GM23338 (cell line): ENCODE data around the gene ILDR2. TPM values are rescaled to one million over a fixed set of nuclear protein-coding genes. Genes with fewer than 3 reads are reported as not detected.

Experiments used
- ATAC-seq: fragments of 200-7000 bp; cut with Tn5 transposase; 3 replicates; pipeline ENCODE4 v1.9.1; 2020
- DNase-seq: peaks from one replicate; pipeline ENCODE4 v3.0.0-alpha.2; 2015; ENCODE audit warnings: low spot score
- H2AFZ ChIP-seq: fragments of 200-600 bp; sonication (generic); 2 replicates; pipeline ENCODE4 v1.8.0; 2016; ENCODE audit warnings: antibody characterized with exemption, mild to moderate bottlenecking, moderate library complexity
- H3F3A ChIP-seq: fragments of 200-600 bp; sonication (generic); replicated peaks from 2 replicates; pipeline ENCODE4 v1.8.0; 2017; ENCODE audit warnings: antibody characterized with exemption, mixed run types, low read depth
- H3K27ac ChIP-seq: fragments of 200-600 bp; sonication (generic); 2 replicates; pipeline ENCODE4 v1.6.1; 2016; ENCODE audit warnings: low read depth
- H3K27me3 ChIP-seq: fragments of 200-600 bp; sonication (generic); 2 replicates; pipeline ENCODE4 v1.8.0; 2016; ENCODE audit warnings: mild to moderate bottlenecking, mixed run types, moderate library complexity; ENCODE audit not compliant: insufficient read depth
- H3K36me3 ChIP-seq: fragments of 200-600 bp; sonication (generic); 2 replicates; pipeline ENCODE4 v1.8.0; 2016; ENCODE audit warnings: mild to moderate bottlenecking; ENCODE audit not compliant: insufficient read depth
- H3K4me1 ChIP-seq: fragments of 200-600 bp; sonication (generic); 2 replicates; pipeline ENCODE4 v1.8.0; 2016; ENCODE audit warnings: mild to moderate bottlenecking, moderate library complexity; ENCODE audit not compliant: insufficient read depth
- H3K4me2 ChIP-seq: fragments of 200-600 bp; sonication (generic); 2 replicates; pipeline ENCODE4 v1.7.1; 2017; ENCODE audit warnings: mixed run types
- H3K4me3 ChIP-seq: fragments of 200-600 bp; sonication (generic); 2 replicates; pipeline ENCODE4 v1.6.1; 2016; ENCODE audit warnings: mixed run types
- H3K79me2 ChIP-seq: fragments of 200-600 bp; sonication (generic); replicated peaks from 2 replicates; pipeline ENCODE4 v1.8.0; 2017; ENCODE audit warnings: mild to moderate bottlenecking; ENCODE audit not compliant: insufficient read depth
- H3K9me2 ChIP-seq: fragments of 200-600 bp; sonication (generic); 2 replicates; pipeline ENCODE4 v1.8.0; 2017; ENCODE audit not compliant: insufficient read depth
- H4K20me1 ChIP-seq: fragments of 200-600 bp; sonication (generic); replicated peaks from 2 replicates; pipeline ENCODE4 v1.8.0; 2017; ENCODE audit warnings: mild to moderate bottlenecking; ENCODE audit not compliant: insufficient read depth
- H3K27ac Mint-ChIP-seq: 2 replicates; pipeline ENCODE4 v1.8.0; 2020; ENCODE audit warnings: inconsistent platforms, mild to moderate bottlenecking, moderate library complexity, mixed read lengths
- H3K27me3 Mint-ChIP-seq: 3 replicates; pipeline ENCODE4 v1.8.0; 2022; ENCODE audit warnings: low read depth, mild to moderate bottlenecking, moderate library complexity, mixed read lengths, inconsistent platforms; ENCODE audit not compliant: insufficient read depth, poor library complexity
- H3K36me3 Mint-ChIP-seq: 3 replicates; pipeline ENCODE4 v1.8.0; 2021; ENCODE audit warnings: low read depth, mild to moderate bottlenecking, inconsistent platforms, moderate library complexity, mixed read lengths
- H3K4me1 Mint-ChIP-seq: 3 replicates; pipeline ENCODE4 v1.8.0; 2020; ENCODE audit warnings: mild to moderate bottlenecking, inconsistent platforms, mixed read lengths
- H3K4me3 Mint-ChIP-seq: 3 replicates; pipeline ENCODE4 v1.8.0; 2021; ENCODE audit warnings: moderate library complexity, mild to moderate bottlenecking, inconsistent platforms, mixed read lengths
- H3K9me3 Mint-ChIP-seq: 3 replicates; pipeline ENCODE4 v1.8.0; 2020; ENCODE audit warnings: moderate library complexity, mild to moderate bottlenecking, inconsistent platforms, mixed read lengths
- CTCF ChIP-seq, 2 experiments: fragments of 200-600 bp in 1 of 2; sonication (generic) in 1 of 2; conservative IDR thresholded peaks; 2 replicates each; pipeline versions ENCODE4 v1.5.1 to v1.6.1; 2016 to 2017; ENCODE audit warnings: antibody characterized with exemption in 2 of 2, low read depth in 2 of 2, mild to moderate bottlenecking in 2 of 2, moderate library complexity in 1 of 2
- ETS1 ChIP-seq: IDR thresholded peaks from 2 replicates; pipeline ENCODE4 v1.6.1; 2016; ENCODE audit warnings: antibody characterized with exemption
- EZH2 ChIP-seq: fragments of 200-600 bp; sonication (generic); IDR thresholded peaks from one replicate; pipeline ENCODE4 v1.8.0; 2017; ENCODE audit warnings: antibody characterized with exemption, mild to moderate bottlenecking, low read depth; ENCODE audit not compliant: unreplicated experiment
- JUNB ChIP-seq: IDR thresholded peaks from one replicate; pipeline ENCODE4 v1.6.1; 2016; ENCODE audit warnings: antibody characterized with exemption; ENCODE audit not compliant: unreplicated experiment
- NANOG ChIP-seq: IDR thresholded peaks from 2 replicates; pipeline ENCODE4 v1.6.1; 2016; ENCODE audit warnings: antibody characterized with exemption, borderline replicate concordance
- POLR2AphosphoS5 ChIP-seq: IDR thresholded peaks from 2 replicates; pipeline ENCODE4 v1.6.1; 2016; ENCODE audit warnings: antibody characterized with exemption, low read depth
- STAT1 ChIP-seq: IDR thresholded peaks from one replicate; pipeline ENCODE4 v1.6.1; 2016; ENCODE audit warnings: antibody characterized with exemption; ENCODE audit not compliant: unreplicated experiment
- ZNF331 ChIP-seq: fragments of 250-450 bp; sonication (Bioruptor Pico); IDR thresholded peaks from 2 replicates; pipeline ENCODE4 v1.5.0; 2020; ENCODE audit warnings: low read depth, mild to moderate bottlenecking, moderate library complexity
- ZNF462 ChIP-seq: fragments of 250-450 bp; sonication (Bioruptor Pico); IDR thresholded peaks from 2 replicates; pipeline ENCODE4 v1.5.0; 2020; ENCODE audit warnings: mild to moderate bottlenecking, moderate library complexity
- polyA plus RNA-seq: library from polyadenylated mRNA; unstranded; fragments of >200 nt; fragmentation: Nextera tagmentation; extraction: Ambion mirVana; gene quantifications from 2 replicates; pipeline ENCODE4 v1.2.1, GENCODE V29; 2016
- total RNA-seq: library from RNA; depleted of rRNA; stranded (reverse); fragments of >200 nt; shearing (Covaris generic); gene quantifications from 2 replicates; pipeline ENCODE4 v1.2.3, GENCODE V29; 2014

ILDR2 gene
- total and polyA plus RNA-seq, 2 experiments from 2014 or later = 0.27 to 2.4 TPM

- no peak overlapping the region for H2AFZ ChIP-seq
- no peaks in the 10 kb centered on the region for H3K27me3 ChIP-seq
- H3K9me3 Mint-ChIP-seq = peaks cover 22% of the 10 kb centered on the region
- no peak for DNase-seq
- ATAC-seq = no peak
- no peaks in the 10 kb centered on the region; the same call in 1 of the 2 replicates for H3K4me1 ChIP-seq
- no peak for TF ChIP-seq POLR2AphosphoS5
- no peak for TF ChIP-seq ZNF462 (CRISPR knock-in tag)
- no peak for TF ChIP-seq STAT1
- TF ChIP-seq NANOG = no peak
- TF ChIP-seq ETS1 = no peak
- TF ChIP-seq JUNB = no peak
- no peak for TF ChIP-seq EZH2
- no peak for TF ChIP-seq CTCF (conservative IDR thresholded peaks at IDR 0.05; ENCODE audit: low read depth in 2 of 2)
- no peak for TF ChIP-seq ZNF331
- H3K27ac ChIP-seq = no peak overlapping the region
- H3K9me2 ChIP-seq = no peaks in the 10 kb centered on the region
- H3K27ac Mint-ChIP-seq = no peak overlapping the region
- H4K20me1 ChIP-seq = no peaks in the 10 kb centered on the region
- H3K4me1 Mint-ChIP-seq = no peaks in the 10 kb centered on the region; the same call in 2 of the 3 replicates
- H3K36me3 Mint-ChIP-seq = peaks cover 22% of the 10 kb centered on the region; the same call in 2 of the 3 replicates
- no peaks in the 10 kb centered on the region for H3K79me2 ChIP-seq
- no peak overlapping the region for H3K4me2 ChIP-seq
- H3F3A ChIP-seq = no peaks in the 10 kb centered on the region
- H3K27me3 Mint-ChIP-seq = peaks cover 3% of the 10 kb centered on the region
- H3K4me3 ChIP-seq = no peak overlapping the region
- H3K4me3 Mint-ChIP-seq = no peak overlapping the region
- 0 out of 2 replicates have a peak, but pooled peaks cover 3% of the 10 kb centered on the region for H3K36me3 ChIP-seq
Measured at GRCh38 chr1:166911624-166912023, 63.7 kb downstream of the ILDR2 start.
